ENCODE measurements around the gene AMIGO2. TPM values are rescaled to one million over a fixed set of nuclear protein-coding genes. Genes with fewer than 3 reads are reported as not detected.
"Not testable (repeated sequence)": the region's sequence is repeated elsewhere in the genome, so short reads cannot be mapped to it uniquely, and the experiment has no call there.

Gene AMIGO2
- total and polyA plus RNA-seq, 10 donors = 6.7 to 27.1 (median 18.0) TPM

DNA sequence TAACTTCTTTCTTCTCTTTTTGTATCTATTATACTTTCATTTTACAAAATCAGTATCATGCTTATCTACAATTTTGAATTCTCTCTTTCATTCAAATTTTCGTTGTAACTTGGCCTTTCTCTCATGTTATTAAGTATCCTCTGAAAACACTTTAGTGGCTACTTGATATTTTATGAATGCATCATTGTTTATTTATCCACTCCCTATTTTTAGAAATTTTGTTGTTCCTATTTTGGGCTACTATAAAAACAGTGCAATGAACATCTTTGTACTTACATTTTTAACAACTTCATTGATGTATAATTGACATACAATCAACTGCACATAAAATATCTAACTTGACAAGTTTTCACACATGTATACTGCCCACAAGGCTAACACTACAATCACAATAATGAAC lies 44.0 kb upstream of the AMIGO2 start:
- WGBS, 5 donors = 64 to 77% (median 71%) methylated on average over 1 of the region's 1 CpG
- Histone ChIP-seq H3K27me3 (replicated peaks in 1 of 7) (no peaks in the 10 kb centered on the region), H3K9me3 (no peaks in the 10 kb centered on the region), H3K27ac (no peak overlapping the region), H3K4me1 (no peaks in the 10 kb centered on the region), H3K36me3 (no peaks in the 10 kb centered on the region), H3K4me3 (no peak overlapping the region)
- intact Hi-C loops (cut with DNase I; ENCODE audit: low total_unique reads) = no loop called here
- TF ChIP-seq POLR2AphosphoS5 (IDR thresholded peaks at IDR 0.05) = no peak
- no peak for TF ChIP-seq POLR2A (IDR thresholded peaks at IDR 0.05)
- TF ChIP-seq, protein P1, sequence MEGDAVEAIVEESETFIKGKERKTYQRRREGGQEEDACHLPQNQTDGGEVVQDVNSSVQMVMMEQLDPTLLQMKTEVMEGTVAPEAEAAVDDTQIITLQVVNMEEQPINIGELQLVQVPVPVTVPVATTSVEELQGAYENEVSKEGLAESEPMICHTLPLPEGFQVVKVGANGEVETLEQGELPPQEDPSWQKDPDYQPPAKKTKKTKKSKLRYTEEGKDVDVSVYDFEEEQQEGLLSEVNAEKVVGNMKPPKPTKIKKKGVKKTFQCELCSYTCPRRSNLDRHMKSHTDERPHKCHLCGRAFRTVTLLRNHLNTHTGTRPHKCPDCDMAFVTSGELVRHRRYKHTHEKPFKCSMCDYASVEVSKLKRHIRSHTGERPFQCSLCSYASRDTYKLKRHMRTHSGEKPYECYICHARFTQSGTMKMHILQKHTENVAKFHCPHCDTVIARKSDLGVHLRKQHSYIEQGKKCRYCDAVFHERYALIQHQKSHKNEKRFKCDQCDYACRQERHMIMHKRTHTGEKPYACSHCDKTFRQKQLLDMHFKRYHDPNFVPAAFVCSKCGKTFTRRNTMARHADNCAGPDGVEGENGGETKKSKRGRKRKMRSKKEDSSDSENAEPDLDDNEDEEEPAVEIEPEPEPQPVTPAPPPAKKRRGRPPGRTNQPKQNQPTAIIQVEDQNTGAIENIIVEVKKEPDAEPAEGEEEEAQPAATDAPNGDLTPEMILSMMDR (IDR thresholded peaks at IDR 0.05 in 8 of 11, conservative IDR thresholded peaks at IDR 0.05 in 3 of 11) = no peak
- DNase-seq = no peak

GRCh38 chr12:47122602-47123001 lies 42.8 kb upstream of the AMIGO2 start:
- WGBS, 5 donors = 98 to 100% (median 100%) methylated on average over 1 of the region's 1 CpG
- TF ChIP-seq, protein P1 (IDR thresholded peaks at IDR 0.05 in 8 of 11, conservative IDR thresholded peaks at IDR 0.05 in 3 of 11) = no peak
- TF ChIP-seq POLR2AphosphoS5 (IDR thresholded peaks at IDR 0.05) (no peak), POLR2A (IDR thresholded peaks at IDR 0.05) (no peak)
- no peaks in the 10 kb centered on the region for H3K36me3 ChIP-seq
- H3K4me1 ChIP-seq = no peaks in the 10 kb centered on the region
- no peak overlapping the region for H3K4me3 ChIP-seq
- H3K27ac ChIP-seq = no peak overlapping the region
- no peaks in the 10 kb centered on the region for H3K9me3 ChIP-seq
- no peaks in the 10 kb centered on the region for H3K27me3 ChIP-seq (replicated peaks in 1 of 7)
- intact Hi-C loops (cut with DNase I; ENCODE audit: low total_unique reads) = no loop called here
- no peak for DNase-seq

DNA sequence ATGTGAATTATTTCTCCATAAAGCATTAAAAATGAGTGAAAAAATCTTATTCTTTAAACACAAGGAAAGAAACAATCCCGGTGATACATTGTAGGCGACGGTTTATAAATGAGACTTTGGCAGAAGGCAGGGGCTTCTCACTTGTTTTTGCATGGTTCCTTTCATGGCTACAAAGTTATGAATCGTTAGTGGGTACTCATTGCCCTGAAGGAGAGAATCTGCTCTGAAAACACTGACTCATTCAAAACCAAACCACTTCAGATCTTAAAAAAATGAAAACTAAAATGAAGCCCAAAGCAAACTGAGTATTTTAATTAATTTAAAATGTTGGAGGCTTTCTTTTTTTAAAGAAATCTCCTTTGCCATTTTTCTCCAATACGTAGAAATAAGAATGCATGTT lies 41.4 kb upstream of the AMIGO2 start:
- Histone ChIP-seq H3K27me3 (replicated peaks in 1 of 7) (no peaks in the 10 kb centered on the region), H3K4me1 (no peaks in the 10 kb centered on the region), H3K4me3 (no peak overlapping the region), H3K36me3 (no peaks in the 10 kb centered on the region), H3K27ac (no peak overlapping the region), H3K9me3 (no peaks in the 10 kb centered on the region)
- intact Hi-C loops (cut with DNase I; ENCODE audit: low total_unique reads) = no loop called here
- no peak for TF ChIP-seq POLR2AphosphoS5 (IDR thresholded peaks at IDR 0.05)
- TF ChIP-seq, protein P1 (IDR thresholded peaks at IDR 0.05 in 8 of 11, conservative IDR thresholded peaks at IDR 0.05 in 3 of 11) = no peak
- no peak for TF ChIP-seq POLR2A (IDR thresholded peaks at IDR 0.05)
- whole genome bisulfite sequencing, 5 donors = 91 to 95% (median 94%) methylated on average over 5 of the region's 5 CpGs
- no peak for DNase-seq

GRCh38 chr12:47120736-47121135 lies 41.0 kb upstream of the AMIGO2 start:
- Histone ChIP-seq H3K4me1 (no peaks in the 10 kb centered on the region), H3K9me3 (no peaks in the 10 kb centered on the region), H3K27me3 (replicated peaks in 1 of 7) (no peaks in the 10 kb centered on the region), H3K4me3 (no peak overlapping the region), H3K36me3 (no peaks in the 10 kb centered on the region), H3K27ac (no peak overlapping the region)
- no peak for DNase-seq
- WGBS, 5 donors = 87 to 98% (median 90%) methylated on average over 3 of the region's 3 CpGs
- intact Hi-C loops (cut with DNase I; ENCODE audit: low total_unique reads) = no loop called here
- TF ChIP-seq POLR2AphosphoS5 (IDR thresholded peaks at IDR 0.05) (no peak), POLR2A (IDR thresholded peaks at IDR 0.05) (no peak)
- TF ChIP-seq, protein P1 (IDR thresholded peaks at IDR 0.05 in 8 of 11, conservative IDR thresholded peaks at IDR 0.05 in 3 of 11) = no peak

DNA sequence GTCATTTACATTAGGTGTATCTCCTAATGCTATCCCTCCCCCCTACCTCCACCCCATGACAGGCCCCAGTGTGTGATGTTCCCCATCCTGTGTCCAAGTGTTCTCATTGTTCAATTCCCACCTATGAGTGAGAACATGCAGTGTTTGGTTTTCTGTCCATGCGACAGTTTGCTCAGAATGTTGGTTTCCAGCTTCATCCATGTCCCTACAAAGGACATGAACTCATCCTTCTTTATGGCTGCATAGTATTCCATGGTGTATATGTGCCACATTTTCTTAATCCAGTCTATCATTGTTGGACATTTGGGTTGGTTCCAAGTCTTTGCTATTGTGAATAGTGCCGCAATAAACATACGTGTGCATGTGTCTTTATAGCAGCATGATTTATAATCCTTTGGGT lies 37.5 kb upstream of the AMIGO2 start:
- intact Hi-C loops (cut with DNase I; ENCODE audit: low total_unique reads); H3K9me3 ChIP-seq; H3K4me3 ChIP-seq; DNase-seq; H3K27me3 ChIP-seq (replicated peaks in 1 of 7); H3K27ac ChIP-seq: not testable (repeated sequence)
- H3K36me3 ChIP-seq = peaks cover 0 to 11% (median 0%) of the 10 kb centered on the region in 6 donors
- peaks cover 0 to 11% (median 7%) of the 10 kb centered on the region in 6 donors for H3K4me1 ChIP-seq
- 68 to 100% (median 94%) methylated on average over 1 to 2 of the region's 3 CpGs for WGBS, 5 donors
